SK-N-SH (cell line): Measurements from ENCODE around the gene ANKRD39.

ENCODE experiments used
- CTCF ChIP-seq: fragments of 200-600 bp; sonication (generic); IDR thresholded peaks from 2 replicates; pipeline ENCODE4 v1.6.1; 2017; ENCODE audit warnings: antibody characterized with exemption, mild to moderate bottlenecking, moderate library complexity
- FOSL2 ChIP-seq: IDR thresholded peaks from 2 replicates; pipeline ENCODE4 v1.4.0; 2012; ENCODE audit warnings: low read depth, mild to moderate bottlenecking, moderate library complexity, borderline replicate concordance
- GABPA ChIP-seq: IDR thresholded peaks from 2 replicates; pipeline ENCODE4 v1.4.0; 2012; ENCODE audit warnings: low read depth, mild to moderate bottlenecking
- PBX3 ChIP-seq: IDR thresholded peaks from 2 replicates; pipeline ENCODE4; 2012
- ZBTB33 ChIP-seq: IDR thresholded peaks from 2 replicates; pipeline ENCODE4 v1.4.0; 2012; ENCODE audit warnings: low read depth, borderline replicate concordance

- no peak for TF ChIP-seq PBX3
- TF ChIP-seq CTCF = no peak
- no peak for TF ChIP-seq FOSL2
- no peak for TF ChIP-seq GABPA
- TF ChIP-seq ZBTB33 = no peak
Observed at GRCh38 chr2:96881349-96882195, 23.8 kb upstream of the ANKRD39 start.
